Measurements from ENCODE around the gene MEIOB.

DNA sequence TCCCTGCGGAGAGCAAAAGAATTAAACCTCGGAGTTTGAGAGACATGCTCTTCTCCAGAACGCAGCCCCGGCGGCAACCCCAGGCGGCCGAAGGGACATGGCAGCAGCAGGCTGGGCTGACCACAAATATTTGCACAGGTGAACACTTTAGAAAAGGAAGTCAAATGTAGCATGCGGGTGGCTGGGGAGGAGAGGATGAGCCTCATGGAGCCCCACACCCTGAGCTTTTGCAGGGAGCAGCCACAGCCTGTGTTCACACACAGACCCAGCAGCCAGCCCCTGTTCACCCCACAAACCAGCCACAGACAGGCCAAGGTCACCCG is 28.4 kb upstream of the MEIOB start:
- no peak for TF ChIP-seq POLR2AphosphoS5 (IDR thresholded peaks at IDR 0.05; ENCODE audit: low read depth, low read length)
- TF ChIP-seq TAF1 (IDR thresholded peaks at IDR 0.05; ENCODE audit: borderline replicate concordance, insufficient read depth, low read length), result no peak
- TF ChIP-seq, protein P1, sequence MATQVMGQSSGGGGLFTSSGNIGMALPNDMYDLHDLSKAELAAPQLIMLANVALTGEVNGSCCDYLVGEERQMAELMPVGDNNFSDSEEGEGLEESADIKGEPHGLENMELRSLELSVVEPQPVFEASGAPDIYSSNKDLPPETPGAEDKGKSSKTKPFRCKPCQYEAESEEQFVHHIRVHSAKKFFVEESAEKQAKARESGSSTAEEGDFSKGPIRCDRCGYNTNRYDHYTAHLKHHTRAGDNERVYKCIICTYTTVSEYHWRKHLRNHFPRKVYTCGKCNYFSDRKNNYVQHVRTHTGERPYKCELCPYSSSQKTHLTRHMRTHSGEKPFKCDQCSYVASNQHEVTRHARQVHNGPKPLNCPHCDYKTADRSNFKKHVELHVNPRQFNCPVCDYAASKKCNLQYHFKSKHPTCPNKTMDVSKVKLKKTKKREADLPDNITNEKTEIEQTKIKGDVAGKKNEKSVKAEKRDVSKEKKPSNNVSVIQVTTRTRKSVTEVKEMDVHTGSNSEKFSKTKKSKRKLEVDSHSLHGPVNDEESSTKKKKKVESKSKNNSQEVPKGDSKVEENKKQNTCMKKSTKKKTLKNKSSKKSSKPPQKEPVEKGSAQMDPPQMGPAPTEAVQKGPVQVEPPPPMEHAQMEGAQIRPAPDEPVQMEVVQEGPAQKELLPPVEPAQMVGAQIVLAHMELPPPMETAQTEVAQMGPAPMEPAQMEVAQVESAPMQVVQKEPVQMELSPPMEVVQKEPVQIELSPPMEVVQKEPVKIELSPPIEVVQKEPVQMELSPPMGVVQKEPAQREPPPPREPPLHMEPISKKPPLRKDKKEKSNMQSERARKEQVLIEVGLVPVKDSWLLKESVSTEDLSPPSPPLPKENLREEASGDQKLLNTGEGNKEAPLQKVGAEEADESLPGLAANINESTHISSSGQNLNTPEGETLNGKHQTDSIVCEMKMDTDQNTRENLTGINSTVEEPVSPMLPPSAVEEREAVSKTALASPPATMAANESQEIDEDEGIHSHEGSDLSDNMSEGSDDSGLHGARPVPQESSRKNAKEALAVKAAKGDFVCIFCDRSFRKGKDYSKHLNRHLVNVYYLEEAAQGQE (IDR thresholded peaks at IDR 0.05; ENCODE audit: insufficient read depth in 1 of 2, low read depth in 2 of 2, low read length in 2 of 2), result no peak
- no peak for TF ChIP-seq SIN3A (IDR thresholded peaks at IDR 0.05; ENCODE audit: borderline replicate concordance, insufficient read depth, low read length)
- TF ChIP-seq FOXP2 (optimal IDR thresholded peaks at IDR 0.05; ENCODE audit: borderline replicate concordance, extremely low read depth, extremely low read length, insufficient read depth), result no peak
